ENCODE measurements around the gene TPPP2. TPM values are rescaled to one million over a fixed set of nuclear protein-coding genes. Genes with fewer than 3 reads are reported as not detected.
"Not testable (repeated sequence)": the region's sequence is repeated elsewhere in the genome, so short reads cannot be mapped to it uniquely, and the experiment has no call there.

The TPPP2 gene
- total RNA-seq, result not detected in 2 replicates
- long read RNA-seq, result 0 reads

- Mint-ChIP-seq H3K36me3 (ENCODE audit: unreplicated experiment) (no peaks in the 10 kb centered on the region), H3K4me3 (ENCODE audit: unreplicated experiment) (no peak within 1 kb of the TSS), H3K27me3 (ENCODE audit: unreplicated experiment) (peaks cover 38% of the 10 kb centered on the region), H3K9me3 (ENCODE audit: unreplicated experiment) (no peaks in the 10 kb centered on the region), H3K27ac (ENCODE audit: unreplicated experiment) (no peak within 1 kb of the TSS), H3K4me1 (ENCODE audit: unreplicated experiment) (peaks cover 4% of the 10 kb centered on the region)
- no peak for DNase-seq (ENCODE audit: extremely low spot score, unreplicated experiment)
- no peak for TF ChIP-seq CTCF (IDR thresholded peaks at IDR 0.05)
Measured at GRCh38 chr14:21029917-21030316, at the start of gene TPPP2. Gene TPPP2, plus strand, starts transcription at chr14:21030217. Its CDS starts 365 bp downstream, at chr14:21030582.

GRCh38 chr14:20980906-20981305, 49.1 kb upstream of the TPPP2 start:
- Mint-ChIP-seq H3K27me3 (ENCODE audit: unreplicated experiment) (peaks cover 2% of the 10 kb centered on the region), H3K9me3 (ENCODE audit: unreplicated experiment) (no peaks in the 10 kb centered on the region), H3K4me3 (ENCODE audit: unreplicated experiment) (no peak overlapping the region), H3K4me1 (ENCODE audit: unreplicated experiment) (peaks cover 5% of the 10 kb centered on the region), H3K36me3 (ENCODE audit: unreplicated experiment) (no peaks in the 10 kb centered on the region), H3K27ac (ENCODE audit: unreplicated experiment) (no peak overlapping the region)
- no peak for TF ChIP-seq CTCF (IDR thresholded peaks at IDR 0.05)
- no peak for DNase-seq (ENCODE audit: extremely low spot score, unreplicated experiment)

GRCh38 chr14:20982646-20983369, 47.2 kb upstream of the TPPP2 start:
- H3K4me3 Mint-ChIP-seq (ENCODE audit: unreplicated experiment), result no peak overlapping the region
- H3K9me3 Mint-ChIP-seq (ENCODE audit: unreplicated experiment), result no peaks in the 10 kb centered on the region
- DNase-seq (ENCODE audit: extremely low spot score, unreplicated experiment), result no peak
- H3K4me1 Mint-ChIP-seq (ENCODE audit: unreplicated experiment), result peaks cover 11% of the 10 kb centered on the region
- TF ChIP-seq CTCF (IDR thresholded peaks at IDR 0.05), result no peak
- H3K27ac Mint-ChIP-seq (ENCODE audit: unreplicated experiment), result no peak overlapping the region
- no peaks in the 10 kb centered on the region for H3K36me3 Mint-ChIP-seq (ENCODE audit: unreplicated experiment)
- peaks cover 2% of the 10 kb centered on the region for H3K27me3 Mint-ChIP-seq (ENCODE audit: unreplicated experiment)

GRCh38 chr14:20985650-20986049, 44.4 kb upstream of the TPPP2 start:
- not testable (repeated sequence) for H3K4me3 Mint-ChIP-seq (ENCODE audit: unreplicated experiment); H3K9me3 Mint-ChIP-seq (ENCODE audit: unreplicated experiment); H3K27me3 Mint-ChIP-seq (ENCODE audit: unreplicated experiment); H3K27ac Mint-ChIP-seq (ENCODE audit: unreplicated experiment); H3K36me3 Mint-ChIP-seq (ENCODE audit: unreplicated experiment); DNase-seq (ENCODE audit: extremely low spot score, unreplicated experiment)
- H3K4me1 Mint-ChIP-seq (ENCODE audit: unreplicated experiment), result peaks cover 21% of the 10 kb centered on the region

- Mint-ChIP-seq H3K36me3 (ENCODE audit: unreplicated experiment) (peaks cover 2% of the 10 kb centered on the region), H3K4me1 (ENCODE audit: unreplicated experiment) (peaks cover 30% of the 10 kb centered on the region), H3K9me3 (ENCODE audit: unreplicated experiment) (no peaks in the 10 kb centered on the region), H3K4me3 (ENCODE audit: unreplicated experiment) (no peak overlapping the region), H3K27ac (ENCODE audit: unreplicated experiment) (peak overlapping the region; percentile 85), H3K27me3 (ENCODE audit: unreplicated experiment) (peaks cover 2% of the 10 kb centered on the region)
- no peak for TF ChIP-seq CTCF (IDR thresholded peaks at IDR 0.05)
- DNase-seq (ENCODE audit: extremely low spot score, unreplicated experiment), result no peak
Measured at GRCh38 chr14:20986811-20987210, 43.2 kb upstream of the TPPP2 start.

Measured in osteocyte (in vitro differentiated cells).